Liver (tissue), 9 donors: ENCODE results near the gene LHFPL2. TPM values are rescaled to one million over a fixed set of nuclear protein-coding genes. Genes with fewer than 3 reads are reported as not detected.

ENCODE experiments used
- DNase-seq: peaks from one replicate; pipeline ENCODE4 v3.0.0-alpha.2; 2017; ENCODE audit warnings: low spot score
- H3K27ac ChIP-seq, 2 donors: one replicate each; pipeline ENCODE4 v1.7.0; 2013; ENCODE audit warnings: inconsistent platforms in 2 of 2, low read length in 2 of 2, control low read depth in 1 of 2, low read depth in 1 of 2, mild to moderate bottlenecking in 1 of 2
- H3K27me3 ChIP-seq, 4 donors: one replicate each; pipeline versions ENCODE4 v1.6.1 to v1.7.0; 2013; ENCODE audit warnings: low read length in 3 of 4, inconsistent platforms in 1 of 4, mild to moderate bottlenecking in 1 of 4, moderate library complexity in 1 of 4; ENCODE audit not compliant: control insufficient read depth in 4 of 4, insufficient read depth in 4 of 4
- H3K36me3 ChIP-seq, 4 donors: one replicate each; pipeline versions ENCODE4 v1.6.1 to v1.7.0; 2013; ENCODE audit warnings: low read length in 3 of 4, mild to moderate bottlenecking in 3 of 4, low read depth in 1 of 4, moderate library complexity in 1 of 4; ENCODE audit not compliant: control insufficient read depth in 4 of 4, insufficient read depth in 3 of 4
- H3K4me1 ChIP-seq, 4 donors: one replicate each; pipeline versions ENCODE4 v1.6.1 to v1.7.0; 2013; ENCODE audit warnings: low read length in 3 of 4, mild to moderate bottlenecking in 3 of 4, moderate library complexity in 1 of 4; ENCODE audit not compliant: control insufficient read depth in 4 of 4, insufficient read depth in 4 of 4
- H3K4me3 ChIP-seq, 3 donors: one replicate each; pipeline versions ENCODE4 v1.6.1 to v1.7.0; 2013; ENCODE audit warnings: low read length in 3 of 3, control low read depth in 1 of 3, low read depth in 1 of 3, mild to moderate bottlenecking in 1 of 3
- H3K9ac ChIP-seq, 2 donors: one replicate each; pipeline ENCODE4 v1.7.0; 2013; ENCODE audit warnings: low read length in 2 of 2, mild to moderate bottlenecking in 2 of 2, moderate library complexity in 2 of 2, control low read depth in 1 of 2, low read depth in 1 of 2
- H3K9me3 ChIP-seq, 4 donors: one replicate each; pipeline versions ENCODE4 v1.6.1 to v1.7.0; 2013; ENCODE audit warnings: low read length in 3 of 4; ENCODE audit not compliant: control insufficient read depth in 4 of 4
- EGR1 ChIP-seq, 2 donors: IDR thresholded peaks; 2 replicates each; pipeline ENCODE4 v1.6.1; 2016 to 2018; ENCODE audit warnings: antibody characterized with exemption in 2 of 2, low read depth in 2 of 2
- FOXA1 ChIP-seq: IDR thresholded peaks from 2 replicates; pipeline ENCODE4 v1.6.1; 2016; ENCODE audit warnings: antibody characterized with exemption
- FOXA2 ChIP-seq: IDR thresholded peaks from 2 replicates; pipeline ENCODE4 v1.6.1; 2016; ENCODE audit warnings: antibody characterized with exemption
- GABPA ChIP-seq, 2 donors: IDR thresholded peaks in 1 of 2; conservative IDR thresholded peaks in 1 of 2; 2 replicates each; pipeline ENCODE4 v1.6.1; 2016; ENCODE audit warnings: antibody characterized with exemption in 2 of 2, mild to moderate bottlenecking in 1 of 2, moderate library complexity in 1 of 2
- HNF4A ChIP-seq, 2 donors: conservative IDR thresholded peaks; 2 replicates each; pipeline ENCODE4 v1.6.1; 2016; ENCODE audit warnings: antibody characterized with exemption in 2 of 2, mild to moderate bottlenecking in 2 of 2
- HNF4G ChIP-seq: IDR thresholded peaks from 2 replicates; pipeline ENCODE4 v1.6.1; 2016; ENCODE audit warnings: antibody characterized with exemption
- JUND ChIP-seq, 2 donors: IDR thresholded peaks; 2 replicates each; pipeline ENCODE4 v1.6.1; 2016; ENCODE audit warnings: antibody characterized with exemption in 2 of 2
- NR2F2 ChIP-seq: IDR thresholded peaks from 2 replicates; pipeline ENCODE4 v1.6.1; 2016; ENCODE audit warnings: antibody characterized with exemption
- RAD21 ChIP-seq, 2 donors: IDR thresholded peaks; 2 replicates each; pipeline ENCODE4 v1.6.1; 2016; ENCODE audit warnings: antibody characterized with exemption in 2 of 2, mild to moderate bottlenecking in 2 of 2
- RXRA ChIP-seq, 2 donors: IDR thresholded peaks; 2 replicates each; pipeline ENCODE4 v1.6.1; 2017 to 2018; ENCODE audit warnings: antibody characterized with exemption in 2 of 2, mild to moderate bottlenecking in 1 of 2
- SP1 ChIP-seq: IDR thresholded peaks from 2 replicates; pipeline ENCODE4 v1.6.1; 2018; ENCODE audit warnings: antibody characterized with exemption, mild to moderate bottlenecking
- TAF1 ChIP-seq: conservative IDR thresholded peaks from 2 replicates; pipeline ENCODE4 v1.6.1; 2016; ENCODE audit warnings: antibody characterized with exemption, mild to moderate bottlenecking
- YY1 ChIP-seq: IDR thresholded peaks from 2 replicates; pipeline ENCODE4 v1.6.1; 2016; ENCODE audit warnings: antibody characterized with exemption, mild to moderate bottlenecking
- WGBS: extraction: QIAGEN DNeasy Blood & Tissue Kit; methylation state at CpG from one replicate; pipeline ENCODE4 v1.1.7; 2013; 5-methylcytosine and 5-hydroxymethylcytosine counted together
- polyA plus RNA-seq, 2 donors: library from polyadenylated mRNA; stranded (reverse) in 1 of 2; unstranded in 1 of 2; fragments of 200-250 nt in 1 of 2; fragments of >200 nt in 1 of 2; fragmentation: Nextera tagmentation in 1 of 2; extraction: Ambion mirVana in 1 of 2; gene quantifications; one replicate each; pipeline versions ENCODE4 v1.2.1 to v1.2.3, GENCODE V29; 2013 to 2015
- total RNA-seq, 2 donors: library from RNA; depleted of rRNA; stranded (reverse); fragments of >200 nt; gene quantifications; one replicate each; pipeline ENCODE4 v1.2.3, GENCODE V29; 2014
- TF ChIP-seq, protein P1 (sequence below): IDR thresholded peaks from 2 replicates; pipeline ENCODE4 v1.6.1; 2016; ENCODE audit warnings: antibody characterized with exemption
- TF ChIP-seq, protein P2 (sequence below): IDR thresholded peaks from 2 replicates; pipeline ENCODE4 v1.6.1; 2016; ENCODE audit warnings: antibody characterized with exemption, mild to moderate bottlenecking
- TF ChIP-seq, protein P3 (sequence below): fragments of 150-350 bp; IDR thresholded peaks from 2 replicates; pipeline ENCODE4 v1.5.1; 2017; ENCODE audit warnings: improper control_type of control experiment, low read depth, low read length; ENCODE audit not compliant: missing input control
- TF ChIP-seq, protein P4 (sequence below): IDR thresholded peaks from 2 replicates; pipeline ENCODE4 v1.6.1; 2016; ENCODE audit warnings: antibody characterized with exemption
- TF ChIP-seq, protein P5 (sequence below): IDR thresholded peaks from 2 replicates; pipeline ENCODE4 v1.6.1; 2016; ENCODE audit warnings: antibody characterized with exemption
- donor health status: healthy.
- donor health status: healthy.
- donor health status: healthy.
- donor health status: healthy.
- donor health status: healthy.

The LHFPL2 gene
- total and polyA plus RNA-seq, 4 donors = 1.6 to 9.4 (median 5.6) TPM

DNA sequence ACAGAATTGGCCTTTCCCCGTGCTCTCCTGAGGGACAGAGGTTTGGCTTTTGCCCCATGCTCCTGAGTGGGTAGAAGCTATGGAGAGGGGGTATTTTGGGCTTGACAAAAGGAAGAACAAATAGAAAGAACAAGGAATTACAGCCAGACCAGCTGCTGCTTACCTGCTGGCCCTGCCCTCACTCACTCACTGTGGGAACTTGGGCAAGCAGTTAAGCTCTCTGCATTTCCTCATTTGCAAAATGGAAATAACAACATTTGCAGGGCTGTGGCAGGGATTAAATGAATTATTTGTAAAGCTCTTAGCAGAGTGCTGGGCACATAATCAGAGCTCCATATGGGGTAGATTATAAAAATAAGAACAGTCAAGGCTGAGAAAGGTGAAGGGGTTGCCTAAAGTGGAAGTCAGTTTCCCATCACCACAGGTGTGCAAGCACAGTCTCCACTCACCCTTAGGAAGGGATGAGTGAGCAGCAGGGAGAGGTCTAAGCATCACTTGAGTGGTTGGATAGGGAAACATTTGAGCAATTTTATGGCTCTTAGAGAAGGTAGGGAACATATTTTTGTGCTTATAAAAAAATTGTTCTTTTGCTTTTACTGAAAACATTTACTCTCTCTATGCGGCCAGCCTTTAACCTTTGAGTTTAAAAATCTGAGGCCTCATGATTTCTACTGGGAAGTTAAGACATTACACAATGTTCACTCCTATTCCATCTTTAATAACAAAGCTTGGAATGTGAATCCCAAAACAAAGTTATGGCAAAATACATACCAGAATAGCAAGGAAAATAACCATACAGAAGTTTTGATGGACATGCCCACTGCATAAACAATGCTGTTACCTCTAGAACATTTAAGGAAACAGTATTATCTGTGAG lies 42.8 kb upstream of the LHFPL2 start:
- H3K27ac ChIP-seq = no peak overlapping the region
- H3K36me3 ChIP-seq = no peaks in the 10 kb centered on the region
- TF ChIP-seq, protein P1, sequence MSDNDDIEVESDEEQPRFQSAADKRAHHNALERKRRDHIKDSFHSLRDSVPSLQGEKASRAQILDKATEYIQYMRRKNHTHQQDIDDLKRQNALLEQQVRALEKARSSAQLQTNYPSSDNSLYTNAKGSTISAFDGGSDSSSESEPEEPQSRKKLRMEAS = no peak
- TF ChIP-seq NR2F2 (no peak), TAF1 (no peak), HNF4G (no peak), EGR1 (IDR thresholded peaks at IDR 0.05; ENCODE audit: low read depth in 2 of 2) (no peak), RAD21 (IDR thresholded peaks at IDR 0.05) (no peak), FOXA2 (no peak), YY1 (no peak), SP1 (no peak), GABPA (IDR thresholded peaks at IDR 0.05 in 1 of 2, conservative IDR thresholded peaks at IDR 0.05 in 1 of 2) (no peak), FOXA1 (no peak), RXRA (IDR thresholded peaks at IDR 0.05) (no peak), JUND (IDR thresholded peaks at IDR 0.05) (no peak), HNF4A (conservative IDR thresholded peaks at IDR 0.05) (no peak)
- TF ChIP-seq, protein P2, sequence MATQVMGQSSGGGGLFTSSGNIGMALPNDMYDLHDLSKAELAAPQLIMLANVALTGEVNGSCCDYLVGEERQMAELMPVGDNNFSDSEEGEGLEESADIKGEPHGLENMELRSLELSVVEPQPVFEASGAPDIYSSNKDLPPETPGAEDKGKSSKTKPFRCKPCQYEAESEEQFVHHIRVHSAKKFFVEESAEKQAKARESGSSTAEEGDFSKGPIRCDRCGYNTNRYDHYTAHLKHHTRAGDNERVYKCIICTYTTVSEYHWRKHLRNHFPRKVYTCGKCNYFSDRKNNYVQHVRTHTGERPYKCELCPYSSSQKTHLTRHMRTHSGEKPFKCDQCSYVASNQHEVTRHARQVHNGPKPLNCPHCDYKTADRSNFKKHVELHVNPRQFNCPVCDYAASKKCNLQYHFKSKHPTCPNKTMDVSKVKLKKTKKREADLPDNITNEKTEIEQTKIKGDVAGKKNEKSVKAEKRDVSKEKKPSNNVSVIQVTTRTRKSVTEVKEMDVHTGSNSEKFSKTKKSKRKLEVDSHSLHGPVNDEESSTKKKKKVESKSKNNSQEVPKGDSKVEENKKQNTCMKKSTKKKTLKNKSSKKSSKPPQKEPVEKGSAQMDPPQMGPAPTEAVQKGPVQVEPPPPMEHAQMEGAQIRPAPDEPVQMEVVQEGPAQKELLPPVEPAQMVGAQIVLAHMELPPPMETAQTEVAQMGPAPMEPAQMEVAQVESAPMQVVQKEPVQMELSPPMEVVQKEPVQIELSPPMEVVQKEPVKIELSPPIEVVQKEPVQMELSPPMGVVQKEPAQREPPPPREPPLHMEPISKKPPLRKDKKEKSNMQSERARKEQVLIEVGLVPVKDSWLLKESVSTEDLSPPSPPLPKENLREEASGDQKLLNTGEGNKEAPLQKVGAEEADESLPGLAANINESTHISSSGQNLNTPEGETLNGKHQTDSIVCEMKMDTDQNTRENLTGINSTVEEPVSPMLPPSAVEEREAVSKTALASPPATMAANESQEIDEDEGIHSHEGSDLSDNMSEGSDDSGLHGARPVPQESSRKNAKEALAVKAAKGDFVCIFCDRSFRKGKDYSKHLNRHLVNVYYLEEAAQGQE = no peak
- TF ChIP-seq, protein P3, sequence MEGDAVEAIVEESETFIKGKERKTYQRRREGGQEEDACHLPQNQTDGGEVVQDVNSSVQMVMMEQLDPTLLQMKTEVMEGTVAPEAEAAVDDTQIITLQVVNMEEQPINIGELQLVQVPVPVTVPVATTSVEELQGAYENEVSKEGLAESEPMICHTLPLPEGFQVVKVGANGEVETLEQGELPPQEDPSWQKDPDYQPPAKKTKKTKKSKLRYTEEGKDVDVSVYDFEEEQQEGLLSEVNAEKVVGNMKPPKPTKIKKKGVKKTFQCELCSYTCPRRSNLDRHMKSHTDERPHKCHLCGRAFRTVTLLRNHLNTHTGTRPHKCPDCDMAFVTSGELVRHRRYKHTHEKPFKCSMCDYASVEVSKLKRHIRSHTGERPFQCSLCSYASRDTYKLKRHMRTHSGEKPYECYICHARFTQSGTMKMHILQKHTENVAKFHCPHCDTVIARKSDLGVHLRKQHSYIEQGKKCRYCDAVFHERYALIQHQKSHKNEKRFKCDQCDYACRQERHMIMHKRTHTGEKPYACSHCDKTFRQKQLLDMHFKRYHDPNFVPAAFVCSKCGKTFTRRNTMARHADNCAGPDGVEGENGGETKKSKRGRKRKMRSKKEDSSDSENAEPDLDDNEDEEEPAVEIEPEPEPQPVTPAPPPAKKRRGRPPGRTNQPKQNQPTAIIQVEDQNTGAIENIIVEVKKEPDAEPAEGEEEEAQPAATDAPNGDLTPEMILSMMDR = no peak
- TF ChIP-seq, protein P4, sequence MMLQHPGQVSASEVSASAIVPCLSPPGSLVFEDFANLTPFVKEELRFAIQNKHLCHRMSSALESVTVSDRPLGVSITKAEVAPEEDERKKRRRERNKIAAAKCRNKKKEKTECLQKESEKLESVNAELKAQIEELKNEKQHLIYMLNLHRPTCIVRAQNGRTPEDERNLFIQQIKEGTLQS = no peak
- TF ChIP-seq, protein P5, sequence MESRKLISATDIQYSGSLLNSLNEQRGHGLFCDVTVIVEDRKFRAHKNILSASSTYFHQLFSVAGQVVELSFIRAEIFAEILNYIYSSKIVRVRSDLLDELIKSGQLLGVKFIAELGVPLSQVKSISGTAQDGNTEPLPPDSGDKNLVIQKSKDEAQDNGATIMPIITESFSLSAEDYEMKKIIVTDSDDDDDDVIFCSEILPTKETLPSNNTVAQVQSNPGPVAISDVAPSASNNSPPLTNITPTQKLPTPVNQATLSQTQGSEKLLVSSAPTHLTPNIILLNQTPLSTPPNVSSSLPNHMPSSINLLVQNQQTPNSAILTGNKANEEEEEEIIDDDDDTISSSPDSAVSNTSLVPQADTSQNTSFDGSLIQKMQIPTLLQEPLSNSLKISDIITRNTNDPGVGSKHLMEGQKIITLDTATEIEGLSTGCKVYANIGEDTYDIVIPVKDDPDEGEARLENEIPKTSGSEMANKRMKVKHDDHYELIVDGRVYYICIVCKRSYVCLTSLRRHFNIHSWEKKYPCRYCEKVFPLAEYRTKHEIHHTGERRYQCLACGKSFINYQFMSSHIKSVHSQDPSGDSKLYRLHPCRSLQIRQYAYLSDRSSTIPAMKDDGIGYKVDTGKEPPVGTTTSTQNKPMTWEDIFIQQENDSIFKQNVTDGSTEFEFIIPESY = no peak
- no peak for DNase-seq
- H3K4me3 ChIP-seq = no peak overlapping the region
- H3K4me1 ChIP-seq = no peaks in the 10 kb centered on the region
- WGBS = 88% methylated on average over 2 of the region's 2 CpGs
- no peaks in the 10 kb centered on the region for H3K9me3 ChIP-seq
- no peak overlapping the region for H3K9ac ChIP-seq
- peaks cover 0 to 3% (median 0%) of the 10 kb centered on the region in 4 donors for H3K27me3 ChIP-seq
